ENCODE measurements around the gene ZG16B.

Gene ZG16B

DNA sequence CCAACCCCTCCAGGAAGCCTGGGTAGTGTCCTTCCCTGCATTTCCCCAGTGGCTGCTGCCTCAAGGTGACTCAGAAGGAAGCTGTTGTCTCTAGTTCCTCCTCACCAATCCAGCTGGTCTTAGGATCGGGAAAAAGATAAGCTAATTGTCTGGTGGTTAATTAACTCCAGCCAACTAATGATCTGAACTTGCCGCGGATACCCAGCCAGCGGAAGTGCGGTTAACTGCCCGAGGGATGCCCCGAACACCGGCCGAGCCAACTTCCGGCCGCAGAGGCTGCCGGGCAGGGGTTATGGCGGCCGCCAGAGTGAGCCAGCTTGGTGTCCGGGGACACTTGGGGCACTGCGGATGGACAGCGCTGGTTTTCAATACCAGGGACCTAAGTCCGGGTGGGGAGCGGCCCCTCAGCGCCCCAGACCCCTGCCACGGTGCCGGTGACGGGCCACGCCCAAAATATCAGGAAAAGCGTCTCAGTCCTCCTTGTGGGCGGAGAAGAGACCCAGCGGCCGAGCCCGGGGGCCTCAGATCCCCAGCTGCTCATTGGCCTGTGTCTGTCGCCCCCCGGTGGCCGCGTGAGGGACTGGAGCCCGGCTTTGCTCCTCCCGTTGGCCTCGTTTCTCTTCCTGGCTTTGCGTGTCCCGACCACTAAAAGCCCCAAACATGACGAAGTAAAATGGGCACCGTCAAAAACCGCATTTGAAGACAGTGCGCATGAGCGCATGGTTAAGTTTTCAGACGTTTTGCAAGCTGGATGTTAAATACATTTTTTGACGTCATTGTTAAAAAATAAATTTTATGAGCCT lies 38.1 kb downstream of the ZG16B start:
- peak; percentile 86 to 96 for DNase-seq (ENCODE audit: low read depth in 2 of 2)

GRCh38 chr16:2871926-2872325 lies 41.8 kb downstream of the ZG16B start:
- DNase-seq (ENCODE audit: low read depth in 2 of 2), result no peak

DNA sequence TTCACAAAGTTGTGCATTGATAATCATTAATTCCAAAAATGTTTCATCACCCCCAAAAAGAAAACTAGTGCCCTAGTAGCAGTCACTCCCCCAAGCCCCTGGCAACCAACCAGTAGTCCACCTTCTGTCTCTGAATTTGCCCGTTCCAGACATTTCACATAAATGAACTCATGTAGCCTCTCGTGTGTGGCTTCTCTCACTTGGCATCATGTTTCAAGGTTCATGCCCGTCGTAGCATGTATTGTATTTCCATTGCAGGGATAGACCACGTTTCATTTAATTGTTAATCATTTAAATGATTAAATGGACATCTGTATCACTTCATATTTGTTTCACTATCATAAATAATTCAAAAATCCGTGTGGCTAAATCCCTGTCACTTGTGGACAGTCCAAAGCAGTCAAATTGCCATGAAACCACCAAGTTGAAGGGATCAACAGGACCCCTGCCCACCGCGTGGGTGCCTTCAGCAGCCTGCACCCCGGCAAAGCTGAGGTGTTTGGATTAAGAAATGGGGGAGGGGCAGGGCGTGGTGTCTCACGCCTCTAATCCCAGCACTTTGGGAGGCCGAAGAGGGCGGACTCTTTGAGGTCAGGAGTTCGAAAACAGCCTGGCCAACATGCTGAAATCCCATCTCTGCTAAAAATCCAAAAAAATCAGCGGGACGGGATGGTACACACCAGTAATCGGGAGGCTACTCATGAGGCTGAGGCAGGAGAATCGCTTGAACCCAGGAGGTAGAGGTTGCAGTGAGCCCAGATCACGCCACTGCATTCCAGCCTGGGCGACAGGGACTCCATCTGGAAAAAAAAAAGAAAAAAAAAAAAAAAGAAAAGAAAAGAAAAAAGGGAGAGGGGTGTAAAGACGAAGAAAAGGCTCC lies 44.2 kb downstream of the ZG16B start:
- no peak for DNase-seq (ENCODE audit: low read depth in 2 of 2)

GRCh38 chr16:2874912-2875362 lies 44.8 kb downstream of the ZG16B start:
- peak; percentile 50 to 63 for DNase-seq (ENCODE audit: low read depth in 2 of 2)

- DNase-seq (ENCODE audit: low read depth in 2 of 2), result no peak
Observed at GRCh38 chr16:2879854-2880508, 49.9 kb downstream of the ZG16B start.

Data from stimulated activated CD4-positive, alpha-beta T cell treated with anti-CD3 and anti-CD28 coated beads, Interleukin-1b, Interleukin-23, amount 100 ng/mL, for 4 hours (primary cell).